Choroid plexus epithelial cell (primary cell): ENCODE measurements around the gene ST3GAL3.

Experiments
- DNase-seq: peaks from one replicate; pipeline ENCODE4 v3.0.0-alpha.2; 2010; ENCODE audit warnings: low read depth
- H3K4me3 ChIP-seq: 2 replicates; pipeline ENCODE4 v1.5.1; 2011; ENCODE audit warnings: low read depth, mild to moderate bottlenecking, control low read depth, low read length, moderate library complexity
- CTCF ChIP-seq: conservative IDR thresholded peaks from 2 replicates; pipeline ENCODE4 v1.5.1; 2011; ENCODE audit warnings: low read depth, mild to moderate bottlenecking, control low read depth, inconsistent platforms, low read length, moderate library complexity

Gene ST3GAL3

GRCh38 chr1:43932786-43933385 is 225.6 kb downstream of the ST3GAL3 start:
- peak overlapping the region; percentile 55 for H3K4me3 ChIP-seq
- no peak for TF ChIP-seq CTCF
- peak; percentile 43 for DNase-seq

GRCh38 chr1:43933386-43934100 is 226.2 kb downstream of the ST3GAL3 start, which contains the start of gene ARTN:
ARTN (plus strand) TSS chr1:43933801; CDS start chr1:43935657, 1,856 bp downstream.
- peak within 1 kb of the TSS; percentile 55 for H3K4me3 ChIP-seq
- no peak for TF ChIP-seq CTCF
- DNase-seq, result no peak

- peak overlapping the region; percentile 55 for H3K4me3 ChIP-seq
Observed at GRCh38 chr1:43934101-43934985, 227.0 kb downstream of the ST3GAL3 start.

GRCh38 chr1:43934986-43935324 is 227.6 kb downstream of the ST3GAL3 start:
- no peak for DNase-seq
- H3K4me3 ChIP-seq, result no peak overlapping the region
- no peak for TF ChIP-seq CTCF

More at GRCh38 chr1:43934101-43934985, 227.0 kb downstream of the ST3GAL3 start:
- peak; percentile 72 for DNase-seq
- peak; percentile 94 for TF ChIP-seq CTCF

- no peak for TF ChIP-seq CTCF
- no peak for DNase-seq
- peak overlapping the region; percentile 46 for H3K4me3 ChIP-seq
Observed at GRCh38 chr1:43935711-43936427, 228.5 kb downstream of the ST3GAL3 start.

GRCh38 chr1:43936431-43937151 is 229.3 kb downstream of the ST3GAL3 start:
- peak overlapping the region; percentile 46 for H3K4me3 ChIP-seq
- no peak for DNase-seq
- TF ChIP-seq CTCF, result peak; percentile 22
